ENCODE results near the gene EHHADH.

DNA sequence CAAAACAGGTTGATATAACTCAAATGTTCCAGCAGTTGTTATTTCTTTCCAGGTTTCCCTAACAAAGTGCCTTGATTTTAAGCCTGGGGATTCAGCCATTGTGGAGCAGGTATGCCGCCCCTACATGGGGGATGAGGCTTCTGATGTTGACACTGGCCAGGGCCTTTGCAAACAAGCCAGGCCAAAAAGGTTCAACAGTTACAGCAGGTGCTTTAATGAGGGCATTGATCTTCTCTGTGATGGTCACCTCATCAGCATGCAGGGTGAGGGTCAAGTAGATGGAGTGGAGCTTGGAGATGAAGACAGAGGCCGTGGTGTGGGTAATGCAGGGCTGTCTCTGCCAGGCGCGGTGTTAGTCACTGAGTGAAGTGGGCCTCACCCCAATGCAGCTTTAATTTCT lies 22.6 kb upstream of the EHHADH start:
- TF ChIP-seq, protein P1, sequence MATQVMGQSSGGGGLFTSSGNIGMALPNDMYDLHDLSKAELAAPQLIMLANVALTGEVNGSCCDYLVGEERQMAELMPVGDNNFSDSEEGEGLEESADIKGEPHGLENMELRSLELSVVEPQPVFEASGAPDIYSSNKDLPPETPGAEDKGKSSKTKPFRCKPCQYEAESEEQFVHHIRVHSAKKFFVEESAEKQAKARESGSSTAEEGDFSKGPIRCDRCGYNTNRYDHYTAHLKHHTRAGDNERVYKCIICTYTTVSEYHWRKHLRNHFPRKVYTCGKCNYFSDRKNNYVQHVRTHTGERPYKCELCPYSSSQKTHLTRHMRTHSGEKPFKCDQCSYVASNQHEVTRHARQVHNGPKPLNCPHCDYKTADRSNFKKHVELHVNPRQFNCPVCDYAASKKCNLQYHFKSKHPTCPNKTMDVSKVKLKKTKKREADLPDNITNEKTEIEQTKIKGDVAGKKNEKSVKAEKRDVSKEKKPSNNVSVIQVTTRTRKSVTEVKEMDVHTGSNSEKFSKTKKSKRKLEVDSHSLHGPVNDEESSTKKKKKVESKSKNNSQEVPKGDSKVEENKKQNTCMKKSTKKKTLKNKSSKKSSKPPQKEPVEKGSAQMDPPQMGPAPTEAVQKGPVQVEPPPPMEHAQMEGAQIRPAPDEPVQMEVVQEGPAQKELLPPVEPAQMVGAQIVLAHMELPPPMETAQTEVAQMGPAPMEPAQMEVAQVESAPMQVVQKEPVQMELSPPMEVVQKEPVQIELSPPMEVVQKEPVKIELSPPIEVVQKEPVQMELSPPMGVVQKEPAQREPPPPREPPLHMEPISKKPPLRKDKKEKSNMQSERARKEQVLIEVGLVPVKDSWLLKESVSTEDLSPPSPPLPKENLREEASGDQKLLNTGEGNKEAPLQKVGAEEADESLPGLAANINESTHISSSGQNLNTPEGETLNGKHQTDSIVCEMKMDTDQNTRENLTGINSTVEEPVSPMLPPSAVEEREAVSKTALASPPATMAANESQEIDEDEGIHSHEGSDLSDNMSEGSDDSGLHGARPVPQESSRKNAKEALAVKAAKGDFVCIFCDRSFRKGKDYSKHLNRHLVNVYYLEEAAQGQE (IDR thresholded peaks at IDR 0.05) = no peak
- no peak for TF ChIP-seq JUND (IDR thresholded peaks at IDR 0.05)
- TF ChIP-seq, protein P2, sequence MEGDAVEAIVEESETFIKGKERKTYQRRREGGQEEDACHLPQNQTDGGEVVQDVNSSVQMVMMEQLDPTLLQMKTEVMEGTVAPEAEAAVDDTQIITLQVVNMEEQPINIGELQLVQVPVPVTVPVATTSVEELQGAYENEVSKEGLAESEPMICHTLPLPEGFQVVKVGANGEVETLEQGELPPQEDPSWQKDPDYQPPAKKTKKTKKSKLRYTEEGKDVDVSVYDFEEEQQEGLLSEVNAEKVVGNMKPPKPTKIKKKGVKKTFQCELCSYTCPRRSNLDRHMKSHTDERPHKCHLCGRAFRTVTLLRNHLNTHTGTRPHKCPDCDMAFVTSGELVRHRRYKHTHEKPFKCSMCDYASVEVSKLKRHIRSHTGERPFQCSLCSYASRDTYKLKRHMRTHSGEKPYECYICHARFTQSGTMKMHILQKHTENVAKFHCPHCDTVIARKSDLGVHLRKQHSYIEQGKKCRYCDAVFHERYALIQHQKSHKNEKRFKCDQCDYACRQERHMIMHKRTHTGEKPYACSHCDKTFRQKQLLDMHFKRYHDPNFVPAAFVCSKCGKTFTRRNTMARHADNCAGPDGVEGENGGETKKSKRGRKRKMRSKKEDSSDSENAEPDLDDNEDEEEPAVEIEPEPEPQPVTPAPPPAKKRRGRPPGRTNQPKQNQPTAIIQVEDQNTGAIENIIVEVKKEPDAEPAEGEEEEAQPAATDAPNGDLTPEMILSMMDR (IDR thresholded peaks at IDR 0.05; ENCODE audit: low read depth, low read length, missing input control) = no peak
- TF ChIP-seq, protein P3, sequence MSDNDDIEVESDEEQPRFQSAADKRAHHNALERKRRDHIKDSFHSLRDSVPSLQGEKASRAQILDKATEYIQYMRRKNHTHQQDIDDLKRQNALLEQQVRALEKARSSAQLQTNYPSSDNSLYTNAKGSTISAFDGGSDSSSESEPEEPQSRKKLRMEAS (IDR thresholded peaks at IDR 0.05) = no peak
- no peak for TF ChIP-seq RXRA (IDR thresholded peaks at IDR 0.05)
- TF ChIP-seq GABPA (IDR thresholded peaks at IDR 0.05 in 1 of 2, conservative IDR thresholded peaks at IDR 0.05 in 1 of 2) = no peak
- TF ChIP-seq NR2F2 (IDR thresholded peaks at IDR 0.05) = no peak
